ENCODE results near the gene AKNA.

The AKNA gene

GRCh38 chr9:114367772-114368569 lies 19.8 kb downstream of the AKNA start:
- FAIRE-seq (no peak), DNase-seq (ENCODE audit: insufficient read length, low spot score) (no peak)
- TF ChIP-seq CTCF (IDR thresholded peaks at IDR 0.05; ENCODE audit: insufficient read depth, missing control alignments), result no peak

- no peak for FAIRE-seq
- no peak for TF ChIP-seq CTCF (IDR thresholded peaks at IDR 0.05; ENCODE audit: insufficient read depth, missing control alignments)
- no peak for DNase-seq (ENCODE audit: insufficient read length, low spot score)
These were observed 20.4 kb downstream of the AKNA start for GRCh38 chr9:114367366-114367765.

- TF ChIP-seq CTCF (IDR thresholded peaks at IDR 0.05; ENCODE audit: insufficient read depth, missing control alignments), result no peak
- no peak for DNase-seq (ENCODE audit: insufficient read length, low spot score)
- FAIRE-seq, result no peak
These were observed 21.3 kb downstream of the AKNA start for GRCh38 chr9:114366334-114367128.

GRCh38 chr9:114365194-114365593 lies 22.6 kb downstream of the AKNA start:
- DNase-seq (ENCODE audit: insufficient read length, low spot score) (no peak), FAIRE-seq (no peak)
- TF ChIP-seq CTCF (IDR thresholded peaks at IDR 0.05; ENCODE audit: insufficient read depth, missing control alignments), result no peak

GRCh38 chr9:114364134-114365041 lies 23.4 kb downstream of the AKNA start:
- DNase-seq (ENCODE audit: insufficient read length, low spot score) (no peak), FAIRE-seq (no peak)

DNA sequence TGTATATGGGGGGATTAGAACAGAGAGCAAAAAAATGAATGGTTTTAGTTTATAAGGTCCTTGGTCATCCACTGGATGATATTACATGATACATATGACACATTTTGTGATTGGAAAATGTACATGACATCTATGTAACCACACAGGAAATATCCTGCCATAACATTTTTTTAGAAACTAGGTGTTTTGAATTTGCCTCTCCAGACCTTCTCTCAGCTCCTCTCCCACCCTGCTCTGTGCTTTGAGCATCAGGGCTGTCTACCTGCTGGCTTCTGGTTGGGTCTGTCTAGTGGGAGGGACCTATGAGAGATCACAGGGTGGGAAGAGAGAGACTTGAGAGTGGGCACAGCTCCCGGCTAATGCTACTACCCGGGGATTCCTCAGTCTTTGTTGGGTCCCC lies 24.4 kb downstream of the AKNA start:
- DNase-seq (ENCODE audit: insufficient read length, low spot score), result no peak
- no peak for TF ChIP-seq CTCF (IDR thresholded peaks at IDR 0.05; ENCODE audit: insufficient read depth, missing control alignments)
- no peak for FAIRE-seq

More at GRCh38 chr9:114364134-114365041, 23.4 kb downstream of the AKNA start:
- TF ChIP-seq CTCF (IDR thresholded peaks at IDR 0.05; ENCODE audit: insufficient read depth, missing control alignments), result no peak

Data from D721Med (cell line).